GM18909 (cell line): ENCODE measurements around the gene HELZ.
"Not testable (repeated sequence)": the region's sequence is repeated elsewhere in the genome, so short reads cannot be mapped to it uniquely, and the experiment has no call there.

Experiments used
- ATAC-seq: cut with Tn5 transposase; IDR thresholded peaks from one replicate; pipeline ENCODE4 v1.9.1; 2021; ENCODE audit warnings: mild to moderate bottlenecking; ENCODE audit not compliant: unreplicated experiment, poor library complexity

Gene HELZ

DNA sequence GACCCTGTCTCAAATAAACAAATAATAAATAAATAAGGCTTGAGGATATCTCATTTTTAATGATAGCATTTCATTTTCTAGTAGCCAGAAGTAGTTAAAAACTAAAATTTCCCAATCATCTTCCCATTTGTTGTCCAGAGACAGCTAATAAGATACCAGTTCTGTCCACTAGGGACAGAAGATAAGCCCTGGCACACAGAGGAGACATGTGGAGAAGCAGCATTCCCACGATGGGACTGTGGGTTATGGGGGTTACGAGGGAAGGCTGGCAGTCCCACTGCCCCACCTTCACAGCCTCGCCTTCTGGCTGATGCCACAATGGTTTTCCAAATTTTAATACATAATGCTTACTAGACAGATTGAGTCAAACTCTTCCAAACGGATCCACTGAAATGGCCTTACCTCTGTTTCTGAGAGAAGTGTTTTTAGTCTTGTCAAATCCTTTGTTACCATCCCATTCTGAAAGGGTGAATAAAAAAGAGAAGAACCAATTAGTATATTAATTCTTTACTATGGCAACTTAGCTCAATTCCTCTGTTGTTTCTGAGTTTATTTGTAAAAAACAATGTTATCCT, 44.2 kb downstream of the HELZ start:
- no peak for ATAC-seq

DNA sequence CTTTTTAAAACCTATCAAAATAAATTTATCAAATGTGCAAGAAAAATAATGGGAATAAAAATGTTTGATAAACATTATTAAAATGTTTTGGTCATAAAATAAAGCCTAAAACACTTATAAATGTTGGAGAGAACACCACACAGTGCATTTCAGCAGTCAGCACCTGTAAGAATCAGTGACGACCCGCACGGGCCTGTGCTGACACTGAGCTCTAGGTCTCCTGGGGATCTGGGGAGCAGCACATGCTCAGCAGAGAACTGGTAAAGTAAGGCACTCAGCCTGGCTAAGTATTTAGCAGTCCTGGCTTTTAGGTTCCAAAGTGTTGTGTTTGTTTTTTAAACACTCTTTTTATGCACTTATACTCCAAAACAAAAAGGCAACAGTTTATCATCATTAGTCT, 46.9 kb downstream of the HELZ start:
- ATAC-seq: no peak

DNA sequence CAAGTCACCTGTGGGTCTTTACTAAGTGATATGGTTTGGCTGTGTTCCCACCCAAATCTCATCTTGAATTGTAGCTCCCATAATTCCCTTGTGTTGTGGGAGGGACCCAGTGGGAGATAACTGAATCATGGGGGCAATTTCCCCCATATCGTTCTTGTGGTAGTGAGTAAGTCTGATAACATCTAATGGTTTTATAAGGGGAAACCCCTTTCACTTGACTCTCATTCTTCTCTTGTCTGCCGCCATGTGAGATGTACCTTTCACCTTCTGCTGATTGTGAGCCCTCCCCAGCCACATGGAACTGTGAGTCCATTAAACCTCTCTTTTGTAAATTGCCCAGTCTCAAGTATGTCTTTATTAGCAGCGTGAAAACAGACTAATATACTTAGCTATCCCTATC, 48.0 kb downstream of the HELZ start:
- not testable (repeated sequence) for ATAC-seq

DNA sequence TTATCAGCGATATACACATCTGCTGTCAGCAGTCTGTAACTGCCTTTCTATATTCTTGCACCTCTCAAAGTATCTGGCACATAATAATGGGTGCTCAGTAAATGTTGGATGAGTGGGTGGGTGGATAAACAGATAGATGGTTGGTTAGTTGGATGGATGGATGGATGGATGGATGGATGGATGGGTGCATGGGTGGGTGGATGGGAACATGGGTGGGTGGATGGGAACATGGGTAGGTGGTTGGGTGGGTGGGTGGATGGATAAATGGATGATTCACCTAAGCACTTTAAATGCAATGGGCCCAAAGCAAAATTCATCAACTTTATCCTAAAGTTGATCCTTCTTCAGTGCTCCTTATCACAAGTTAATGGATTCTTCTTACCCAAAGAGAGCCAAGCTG, 48.6 kb downstream of the HELZ start:
- ATAC-seq: no peak

DNA sequence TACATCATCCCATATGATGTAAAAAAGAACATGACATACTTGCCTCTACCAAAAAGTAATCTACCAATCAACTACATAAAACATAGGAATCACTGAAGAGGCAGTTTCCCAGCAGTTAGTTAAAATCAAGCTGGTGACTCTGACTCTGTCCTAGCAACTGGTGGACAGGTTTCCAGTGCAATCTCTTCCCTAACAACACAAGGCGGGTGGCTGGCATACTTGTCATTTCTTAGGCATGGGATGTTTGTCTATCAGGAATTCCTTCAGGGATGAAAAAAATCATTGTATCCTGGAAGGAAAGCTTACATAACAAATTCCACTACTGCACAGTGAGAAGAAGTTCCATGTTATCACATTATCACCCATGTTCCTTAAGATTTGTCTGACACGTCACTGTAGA, 50.9 kb downstream of the HELZ start:
- no peak for ATAC-seq

DNA sequence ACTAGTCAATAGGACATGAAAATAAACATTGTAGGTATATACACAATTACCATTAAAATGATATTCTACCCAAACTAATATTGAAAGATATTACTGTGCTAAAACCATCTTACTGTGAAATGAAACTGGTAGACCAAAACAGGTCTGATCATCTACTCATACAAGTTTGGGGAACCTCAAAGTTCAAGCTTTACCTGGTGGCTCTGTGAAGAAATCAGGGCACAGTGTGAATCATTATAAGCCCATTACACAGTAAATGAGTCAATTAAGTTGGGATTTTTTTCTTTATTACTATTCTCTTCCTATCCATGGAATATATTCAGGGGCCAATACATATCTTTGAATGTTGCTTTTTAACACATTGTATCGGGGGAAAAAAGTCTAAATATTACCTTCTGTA, 57.1 kb downstream of the HELZ start:
- ATAC-seq: no peak

DNA sequence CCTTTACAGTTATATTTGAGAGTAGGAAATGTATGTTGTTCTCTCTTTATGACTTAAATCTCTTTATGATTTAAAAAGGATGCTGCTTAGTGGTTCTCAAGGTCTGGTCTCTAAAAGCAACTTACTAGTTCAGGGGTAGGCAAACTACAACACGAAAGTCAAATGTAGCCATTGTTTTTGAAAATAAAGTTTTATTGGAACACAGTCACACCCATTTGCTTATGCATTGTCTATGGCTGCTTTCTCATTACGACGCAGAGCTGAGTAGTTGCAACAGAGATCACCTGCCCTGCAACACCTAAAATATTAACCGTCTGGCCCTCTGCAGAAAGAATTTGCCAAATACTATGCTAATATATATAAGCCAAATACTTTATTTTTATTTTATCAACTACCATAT, 58.2 kb downstream of the HELZ start:
- ATAC-seq: no peak

DNA sequence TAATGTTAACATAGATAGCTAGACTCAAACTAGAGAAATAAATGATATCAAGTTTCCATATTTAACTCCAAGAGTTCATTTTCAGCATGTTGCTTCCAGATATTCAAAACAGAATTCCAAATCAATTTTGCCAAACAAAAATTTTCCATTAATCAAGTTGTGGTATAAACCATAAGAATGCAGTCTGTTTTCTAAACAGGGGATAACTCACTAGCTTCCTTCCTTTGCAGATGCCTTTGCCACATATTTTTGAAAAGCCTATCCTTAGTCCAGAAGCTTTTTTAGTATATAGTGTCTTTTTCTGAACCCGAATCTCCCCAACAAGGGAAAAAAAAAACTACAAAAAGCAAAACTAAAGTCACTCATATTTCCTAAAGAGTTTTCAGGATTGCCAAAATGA, 61.5 kb downstream of the HELZ start:
- ATAC-seq: no peak

DNA sequence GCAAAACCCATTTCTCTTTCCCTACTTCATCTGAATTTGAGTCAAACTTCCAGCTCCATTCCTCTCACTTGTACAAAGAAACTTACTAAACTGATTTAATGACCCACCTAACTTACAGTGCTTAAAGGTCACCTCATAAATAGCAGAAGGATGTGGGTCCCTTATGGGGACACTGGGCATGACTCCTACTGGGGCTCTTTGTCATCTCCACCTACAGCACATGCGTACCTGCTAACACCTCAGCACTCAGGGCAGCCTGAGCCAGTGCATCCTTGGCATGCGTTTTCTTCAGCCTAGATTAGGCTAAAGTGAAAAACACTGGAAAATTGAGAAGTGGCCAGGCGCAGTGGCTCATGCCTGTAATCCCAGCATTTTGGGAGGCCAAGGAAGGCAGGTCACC, 63.2 kb downstream of the HELZ start:
- no peak for ATAC-seq

DNA sequence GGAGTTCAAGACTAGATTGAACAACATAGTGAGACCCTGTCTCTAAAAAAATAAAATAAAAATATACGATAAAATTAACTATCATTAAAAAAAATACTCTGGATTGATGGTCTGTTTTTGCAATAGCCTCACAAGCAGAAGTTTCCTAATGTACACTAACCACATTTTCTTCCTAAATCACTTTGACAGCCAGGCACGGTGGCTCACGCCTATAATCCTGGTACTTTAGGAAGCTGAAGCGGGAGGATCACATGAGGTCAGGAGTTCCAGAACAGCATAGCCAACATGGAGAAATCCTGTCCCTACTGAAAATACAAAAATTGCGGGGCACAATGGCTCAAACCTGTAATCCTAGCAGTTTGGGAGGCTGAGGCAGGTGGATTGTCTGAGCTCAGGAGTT, 64.7 kb downstream of the HELZ start:
- ATAC-seq: no peak

DNA sequence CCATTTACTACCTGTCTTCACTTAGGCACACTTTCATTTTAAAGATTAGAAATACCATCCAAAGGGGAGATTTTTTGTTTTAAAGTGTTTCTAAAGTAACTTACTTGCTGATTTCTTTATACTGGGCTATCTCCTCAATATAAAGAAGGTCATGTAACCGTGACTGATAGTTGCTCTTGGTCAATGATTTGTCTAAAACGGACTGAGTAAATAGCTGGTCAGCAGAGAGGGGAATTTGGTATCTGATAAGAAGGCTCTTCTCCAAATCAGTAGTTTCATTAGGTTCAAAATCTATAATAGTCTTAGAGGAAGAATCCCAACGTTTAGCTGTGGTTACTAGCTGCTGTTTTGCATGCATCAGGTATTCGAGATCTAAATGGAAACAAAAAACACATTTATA, 66.4 kb downstream of the HELZ start:
- no peak for ATAC-seq

DNA sequence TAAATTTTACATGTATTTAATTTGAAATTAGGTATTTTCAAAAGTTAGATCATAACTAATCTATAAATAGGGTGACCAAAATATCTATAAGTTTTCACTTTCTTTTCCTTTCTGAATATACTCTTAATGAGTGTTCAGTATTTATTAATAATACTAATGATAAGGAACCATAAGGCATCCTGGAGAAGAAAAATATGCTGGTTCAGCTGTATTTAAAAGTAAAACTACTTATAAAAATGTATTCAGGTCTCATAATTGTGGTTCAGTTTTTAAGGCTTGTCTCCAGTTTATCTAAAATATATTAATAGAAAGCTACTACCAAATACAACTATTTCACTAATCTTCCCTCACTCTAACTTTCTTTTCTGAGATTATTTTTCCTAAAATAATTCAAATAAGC, 67.3 kb downstream of the HELZ start:
- ATAC-seq: no peak

DNA sequence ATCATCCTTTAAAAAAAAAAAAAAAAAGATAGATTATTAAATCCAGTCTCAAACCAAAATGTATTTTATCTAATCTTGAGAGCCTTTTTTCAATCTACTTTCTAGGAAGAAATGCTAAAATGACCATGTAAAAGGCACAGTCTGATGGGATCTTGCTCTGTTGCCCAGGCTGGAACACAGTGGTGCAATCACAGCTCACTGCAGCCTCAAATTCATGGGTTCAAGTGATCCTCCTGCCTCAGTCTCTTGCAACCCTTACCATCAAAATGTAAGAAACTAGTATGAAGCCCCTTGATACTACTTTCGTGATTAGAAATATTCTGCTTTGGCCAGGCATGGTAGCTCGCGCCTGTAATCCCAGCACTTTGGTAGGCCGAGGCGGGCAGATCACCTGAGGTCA, 70.8 kb downstream of the HELZ start:
- ATAC-seq: no peak

DNA sequence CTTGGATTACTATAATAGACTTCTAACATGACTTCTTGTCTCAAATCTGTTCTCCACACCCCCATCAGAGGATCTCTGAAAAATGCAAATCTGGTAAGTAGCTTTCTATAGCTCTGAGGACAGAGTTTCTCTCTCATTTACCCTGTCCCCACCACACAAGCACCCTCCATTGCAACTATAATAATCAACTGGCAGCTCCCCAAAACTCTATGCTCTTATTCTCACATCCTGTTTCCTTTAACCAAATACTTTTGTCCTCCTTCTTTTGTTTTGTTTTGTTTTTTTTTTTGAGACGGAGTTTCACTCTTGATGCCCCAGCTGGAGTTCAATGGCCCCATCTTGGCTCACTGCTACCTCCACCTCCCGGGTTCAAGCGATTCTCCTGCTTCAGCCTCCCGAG, 73.4 kb downstream of the HELZ start:
- peak; percentile 97 for ATAC-seq

DNA sequence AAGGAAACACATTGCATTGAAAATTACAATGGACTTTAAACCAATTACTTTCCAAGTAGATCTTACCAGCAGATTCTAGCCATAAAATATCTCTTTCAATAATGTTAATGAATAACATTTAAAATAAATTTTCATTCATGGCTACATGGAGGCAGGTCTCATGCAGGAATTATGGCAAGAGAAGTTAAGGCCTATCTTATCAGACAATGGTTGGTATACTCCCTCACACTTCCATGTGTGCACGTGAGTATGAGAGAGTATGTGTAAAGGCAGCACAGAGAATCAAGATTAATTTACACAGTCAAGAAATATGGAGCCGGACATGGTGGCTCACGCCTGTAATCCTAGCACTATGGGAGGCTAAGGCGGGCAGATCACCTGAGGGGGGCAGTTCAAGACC, 76.5 kb downstream of the HELZ start:
- no peak for ATAC-seq

DNA sequence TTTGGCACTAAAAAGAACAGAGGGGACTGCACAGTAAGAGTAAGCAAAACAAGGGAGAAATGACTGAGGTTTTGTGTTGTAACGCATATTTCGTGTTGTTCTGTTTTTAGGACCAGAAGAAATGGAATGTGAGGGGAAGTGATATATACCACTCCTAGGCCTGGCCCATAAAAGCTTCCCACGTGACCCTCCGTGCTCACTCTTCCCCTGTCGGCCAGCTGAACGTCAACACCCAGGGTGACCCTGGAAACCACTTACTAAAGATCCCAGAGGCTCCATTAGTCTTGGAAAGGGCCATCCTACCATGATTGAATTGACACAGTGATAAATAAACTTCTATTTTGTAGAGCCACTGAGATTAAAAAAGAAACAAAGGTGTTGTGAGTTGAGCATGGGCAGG, 79.8 kb downstream of the HELZ start:
- no peak for ATAC-seq

DNA sequence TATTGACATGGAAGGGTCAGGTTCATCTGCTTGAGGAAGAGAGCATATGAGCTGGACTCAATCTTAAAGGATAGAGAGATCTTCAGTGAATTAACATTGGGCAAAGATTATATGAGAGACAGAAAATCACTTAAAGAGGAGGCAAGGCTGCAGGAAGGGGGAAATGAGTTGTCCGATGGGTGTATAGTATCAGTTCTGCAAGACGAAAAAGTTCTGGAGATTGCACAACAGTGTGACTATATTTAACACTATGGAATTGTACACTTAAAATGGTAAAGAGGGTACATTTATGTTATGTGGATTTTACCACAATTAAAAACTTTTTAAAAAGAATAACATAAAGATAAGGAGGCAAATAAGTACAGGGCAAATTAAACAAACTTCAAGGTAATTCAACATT, 80.7 kb downstream of the HELZ start:
- no peak for ATAC-seq

DNA sequence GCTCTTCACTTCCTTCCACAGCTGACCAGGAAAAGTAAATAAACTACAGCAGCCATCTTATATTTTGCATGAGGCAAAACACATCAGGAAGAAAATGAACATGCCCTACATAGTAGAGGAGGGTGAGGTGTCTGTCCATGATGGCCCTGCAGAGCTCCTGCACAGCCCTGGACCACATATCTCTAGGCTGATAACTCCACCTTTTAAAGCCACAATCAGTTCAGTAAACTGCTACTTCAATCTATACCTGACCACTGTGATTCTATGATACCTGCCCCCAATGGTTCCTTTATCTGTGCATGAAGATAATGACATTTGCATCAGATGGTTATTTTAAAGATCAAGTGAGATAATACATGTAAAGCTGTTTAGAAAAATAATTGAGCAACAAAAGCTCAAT, 82.2 kb downstream of the HELZ start:
- no peak for ATAC-seq

DNA sequence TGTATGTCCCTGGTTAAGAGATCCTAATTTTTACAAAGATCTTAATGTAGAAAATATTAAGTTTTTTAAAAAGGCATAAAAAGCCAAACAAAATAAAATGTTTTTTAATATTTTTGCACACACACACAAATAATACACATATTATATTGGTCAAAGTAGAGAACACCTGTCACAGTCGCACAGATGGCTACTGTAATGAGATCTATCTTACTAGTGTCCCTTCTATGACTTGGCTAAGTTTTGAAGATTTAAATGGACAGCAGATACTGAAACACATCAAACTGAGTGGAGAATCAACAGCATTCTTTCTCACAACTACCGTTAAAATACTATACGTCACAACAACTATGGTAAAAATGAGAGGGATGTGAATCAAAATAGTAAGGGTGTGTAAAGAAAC, 83.4 kb downstream of the HELZ start:
- no peak for ATAC-seq

DNA sequence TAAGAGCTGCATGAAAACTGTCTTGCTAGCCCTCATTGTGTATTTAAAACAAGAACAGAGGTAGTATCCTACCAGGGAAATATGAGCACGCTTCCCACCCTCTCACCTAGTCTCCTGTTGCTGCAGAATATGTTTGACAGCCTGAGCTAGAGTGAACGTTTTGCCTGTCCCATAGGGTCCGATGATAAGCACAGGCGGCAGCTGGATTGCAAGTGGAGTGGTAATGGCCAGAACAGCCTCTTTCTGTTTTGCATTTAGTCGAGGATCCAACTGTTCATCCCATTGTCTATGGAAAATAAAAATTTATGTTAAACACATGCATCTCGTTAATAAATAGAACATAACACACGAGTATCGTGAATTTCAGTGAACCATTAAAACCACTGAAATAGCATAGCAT, 84.2 kb downstream of the HELZ start:
- no peak for ATAC-seq

DNA sequence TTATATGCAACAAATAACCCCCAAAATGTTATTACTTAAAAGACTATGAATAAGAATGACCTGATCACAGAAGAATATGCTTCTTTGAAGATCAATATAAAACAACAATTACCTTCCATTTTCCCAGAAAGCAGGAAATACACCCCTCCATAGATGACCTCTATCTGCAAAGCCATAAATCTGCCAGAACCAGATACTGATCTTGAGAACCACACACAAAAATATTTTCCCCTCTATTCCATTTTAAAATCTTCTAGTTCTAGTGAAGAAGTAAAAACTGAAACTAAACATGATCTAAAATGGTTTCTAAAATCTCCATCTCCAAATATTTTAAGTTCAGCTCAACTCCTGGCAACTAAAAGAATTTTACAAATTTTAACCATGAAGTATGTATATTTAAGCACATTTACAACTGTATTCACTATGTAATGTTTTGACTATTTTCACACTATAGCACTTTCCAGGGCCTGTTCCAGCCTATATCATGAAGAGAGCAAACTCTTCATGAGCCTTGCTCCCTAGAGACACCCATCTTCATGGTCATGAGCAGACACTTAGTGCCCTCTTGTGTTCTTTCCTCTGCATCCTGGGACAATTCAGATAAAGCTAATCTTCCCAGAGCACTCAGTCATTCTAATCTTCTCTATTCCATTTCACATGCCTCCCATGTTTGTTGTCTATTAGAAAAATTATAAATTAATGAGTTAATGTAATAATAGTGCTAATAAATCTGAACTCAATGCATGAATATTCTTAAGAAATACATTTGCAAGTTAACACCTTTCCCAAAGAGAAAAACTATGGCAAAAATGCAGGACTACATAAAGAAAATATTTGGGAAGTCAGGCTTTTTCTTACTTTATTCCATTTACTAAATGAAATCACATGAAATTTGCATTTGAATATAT, 87.0 kb downstream of the HELZ start:
- no peak for ATAC-seq
